ENCODE results near the gene TMEM106B. TPM values are rescaled to one million over a fixed set of nuclear protein-coding genes. Genes with fewer than 3 reads are reported as not detected.

Gene TMEM106B
- total and polyA plus RNA-seq, 10 of the 15 experiments (the other 5 are each of a cell fraction or from before 2014, with no cell fraction given) = 3.7 to 21.2 (median 12.3) TPM

DNA sequence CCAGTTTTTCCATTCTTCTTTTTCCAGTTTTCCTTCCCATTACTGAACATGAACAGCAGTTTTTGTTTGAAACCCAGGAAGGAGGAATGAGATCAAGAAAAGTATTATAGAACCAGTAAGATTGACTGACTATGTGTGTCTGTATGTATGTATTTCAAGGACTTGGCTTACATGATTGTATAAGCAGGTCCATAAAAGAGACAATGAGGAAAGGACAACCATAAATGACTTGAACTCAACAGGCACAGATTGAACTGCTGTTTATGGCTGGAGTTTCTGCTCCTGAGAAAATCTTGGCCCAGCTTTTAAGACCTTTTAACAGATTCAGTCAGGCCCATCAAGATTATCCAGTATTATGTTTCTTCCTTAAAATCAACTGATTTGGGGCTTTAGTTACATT lies 39.1 kb downstream of the TMEM106B start (continued):
- TF ChIP-seq CUX1 (IDR thresholded peaks at IDR 0.05; ENCODE audit: insufficient replicate concordance, low read depth, low read length) (no peak), ATF7 (IDR thresholded peaks at IDR 0.05; ENCODE audit: low read depth) (no peak)

- POLR2A ChIA-PET = no interaction called here
- no peak for DNase-seq (ENCODE audit: low read depth, low spot score)
- WGBS (ENCODE audit: insufficient coverage, insufficient replicate concordance, low lambda C conversion rate, missing lambda C conversion rate) = 63% methylated on average over 2 of the region's 2 CpGs
- TF ChIP-seq PAX8 (IDR thresholded peaks at IDR 0.05) (no peak), CBX5 (IDR thresholded peaks at IDR 0.05; ENCODE audit: low read depth) (no peak), ZZZ3 (IDR thresholded peaks at IDR 0.05; ENCODE audit: control insufficient read depth, insufficient read length, low read depth) (no peak), BRCA1 (IDR thresholded peaks at IDR 0.05; ENCODE audit: low read depth, low read length) (no peak), TARDBP (IDR thresholded peaks at IDR 0.05; ENCODE audit: borderline replicate concordance) (no peak), RBBP5 (conservative IDR thresholded peaks at IDR 0.05) (no peak), TCF12 (IDR thresholded peaks at IDR 0.05; ENCODE audit: low read depth, low read length) (no peak), RB1 (IDR thresholded peaks at IDR 0.05; ENCODE audit: borderline replicate concordance) (no peak), POLR2A (IDR thresholded peaks at IDR 0.05; ENCODE audit: low read depth, low read length) (no peak), RAD51 (IDR thresholded peaks at IDR 0.05) (no peak), NR2C1 (IDR thresholded peaks at IDR 0.05) (no peak), YY1 (IDR thresholded peaks at IDR 0.05; ENCODE audit: low read depth, low read length) (no peak), PBX3 (IDR thresholded peaks at IDR 0.05; ENCODE audit: insufficient replicate concordance, low read depth, low read length) (no peak), PAX5 (IDR thresholded peaks at IDR 0.05; ENCODE audit: borderline replicate concordance, low read depth, low read length) (no peak), NFIC (IDR thresholded peaks at IDR 0.05; ENCODE audit: low read depth, low read length) (no peak), TCF3 (IDR thresholded peaks at IDR 0.05; ENCODE audit: borderline replicate concordance, insufficient read depth, low read depth, low read length) (no peak), FOXK2 (IDR thresholded peaks at IDR 0.05) (no peak)
- TF ChIP-seq, protein P1, sequence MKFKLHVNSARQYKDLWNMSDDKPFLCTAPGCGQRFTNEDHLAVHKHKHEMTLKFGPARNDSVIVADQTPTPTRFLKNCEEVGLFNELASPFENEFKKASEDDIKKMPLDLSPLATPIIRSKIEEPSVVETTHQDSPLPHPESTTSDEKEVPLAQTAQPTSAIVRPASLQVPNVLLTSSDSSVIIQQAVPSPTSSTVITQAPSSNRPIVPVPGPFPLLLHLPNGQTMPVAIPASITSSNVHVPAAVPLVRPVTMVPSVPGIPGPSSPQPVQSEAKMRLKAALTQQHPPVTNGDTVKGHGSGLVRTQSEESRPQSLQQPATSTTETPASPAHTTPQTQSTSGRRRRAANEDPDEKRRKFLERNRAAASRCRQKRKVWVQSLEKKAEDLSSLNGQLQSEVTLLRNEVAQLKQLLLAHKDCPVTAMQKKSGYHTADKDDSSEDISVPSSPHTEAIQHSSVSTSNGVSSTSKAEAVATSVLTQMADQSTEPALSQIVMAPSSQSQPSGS (IDR thresholded peaks at IDR 0.05; ENCODE audit: low read length) = no peak
Observed at GRCh38 chr7:12256090-12256489, 45.0 kb downstream of the TMEM106B start.

More at GRCh38 chr7:12256090-12256489, 45.0 kb downstream of the TMEM106B start:
- Histone ChIP-seq H3K4me1 (ENCODE audit: control insufficient read depth, insufficient read depth, low read length) (peaks cover 10% of the 10 kb centered on the region), H3K9ac (ENCODE audit: control insufficient read depth, insufficient read depth, low read length) (no peak overlapping the region), H3K27me3 (replicated peaks in 1 of 2; ENCODE audit: control insufficient read depth in 2 of 2, insufficient read depth in 2 of 2, low read length in 1 of 2) (no peaks in the 10 kb centered on the region), H3K9me3 (replicated peaks; ENCODE audit: control insufficient read depth, insufficient read depth, low read length) (no peaks in the 10 kb centered on the region), H2AFZ (ENCODE audit: control insufficient read depth, low read depth, low read length) (no peak overlapping the region), H3K4me3 (no peak overlapping the region), H3K27ac (ENCODE audit: control insufficient read depth, insufficient read depth) (no peak overlapping the region), H3K79me2 (ENCODE audit: control insufficient read depth, insufficient read depth, low read length) (no peaks in the 10 kb centered on the region), H3K4me2 (ENCODE audit: control insufficient read depth, insufficient read depth) (no peak overlapping the region), H4K20me1 (ENCODE audit: control insufficient read depth, insufficient read depth) (no peaks in the 10 kb centered on the region), H3K36me3 (ENCODE audit: control insufficient read depth in 2 of 2, insufficient read depth in 2 of 2, low read length in 1 of 2) (no peaks in the 10 kb centered on the region)
- RAD21 ChIA-PET (ENCODE audit: unreplicated experiment) = no interaction called here
- intact Hi-C loops (cut with micrococcal nuclease; ENCODE audit: unreplicated experiment) (no loop called here), in situ Hi-C loops (cut with MboI) (no loop called here)
- SMC1A ChIA-PET (ENCODE audit: uncharacterized antibody, unreplicated experiment) = no interaction called here
- CTCF ChIA-PET = no interaction called here
- FAIRE-seq (no peak), ATAC-seq (no peak)
- BruUV-seq (replicated peaks) = no TSS peak
